Fibroblast of skin of back (primary cell): ENCODE results near the gene DBET. TPM values are rescaled to one million over a fixed set of nuclear protein-coding genes. Genes with fewer than 3 reads are reported as not detected.
A peak's percentile ranks its signal among the peaks of the same experiment; 100 is the strongest.
"Not testable (repeated sequence)": the region's sequence is repeated elsewhere in the genome, so short reads cannot be mapped to it uniquely, and the experiment has no call there.

ENCODE experiments used
- DNase-seq: peaks from one replicate; pipeline ENCODE4 v3.0.0-alpha.2; 2013
- polyA plus RNA-seq, 2 experiments: library from polyadenylated mRNA; unstranded; fragments of 120-200 nt; gene quantifications; one replicate each; pipeline ENCODE4 v1.2.1, GENCODE V29; 2013; ENCODE audit not compliant: insufficient read length in 2 of 2

Gene DBET
- polyA plus RNA-seq (2013, experiment 1 of 2; ENCODE audit: insufficient read length): not detected
- not detected for polyA plus RNA-seq (2013, experiment 2 of 2; ENCODE audit: insufficient read length)

GRCh38 chr4:190064342-190064741, at the start of gene DBET:
TSS of gene DBET (plus strand) at chr4:190064502.
- DNase-seq: not testable (repeated sequence)

- no peak for DNase-seq
These were observed 49.3 kb upstream of the DBET start for GRCh38 chr4:190014771-190015537.

- no peak for DNase-seq
These were observed 48.5 kb upstream of the DBET start for GRCh38 chr4:190015538-190016368.

GRCh38 chr4:190016369-190017289, 47.7 kb upstream of the DBET start:
- no peak for DNase-seq

GRCh38 chr4:190017357-190018200, 46.7 kb upstream of the DBET start:
- DNase-seq: no peak

GRCh38 chr4:190018201-190018920, 45.9 kb upstream of the DBET start:
- no peak for DNase-seq

- DNase-seq: no peak
These were observed 45.1 kb upstream of the DBET start for GRCh38 chr4:190019023-190019858.

- DNase-seq: not testable (repeated sequence)
These were observed 44.3 kb upstream of the DBET start for GRCh38 chr4:190019859-190020463.

GRCh38 chr4:190020790-190021717, 43.2 kb upstream of the DBET start:
- DNase-seq: peak; percentile 12

- DNase-seq: not testable (repeated sequence)
These were observed 42.3 kb upstream of the DBET start for GRCh38 chr4:190021973-190022372.

- not testable (repeated sequence) for DNase-seq
These were observed 41.6 kb upstream of the DBET start for GRCh38 chr4:190022614-190023281.

- DNase-seq: not testable (repeated sequence)
These were observed 37.1 kb upstream of the DBET start, which contains the start of gene FRG2 for GRCh38 chr4:190027156-190027555. TSS of gene FRG2 (minus strand) at chr4:190027256. CDS start at chr4:190027204, 52 bp downstream.

GRCh38 chr4:190031264-190031663, 33.0 kb upstream of the DBET start:
- DNase-seq: not testable (repeated sequence)

GRCh38 chr4:190037704-190038388, 26.5 kb upstream of the DBET start:
- DNase-seq: not testable (repeated sequence)

- DNase-seq: not testable (repeated sequence)
These were observed 23.4 kb upstream of the DBET start for GRCh38 chr4:190040873-190041272.

GRCh38 chr4:190047627-190048026, 16.7 kb upstream of the DBET start:
- DNase-seq: not testable (repeated sequence)
